Kidney tubule cell (primary cell): ENCODE results near the gene LYST.

Source experiments
- DNase-seq: peaks from one replicate; pipeline ENCODE4 v3.0.0-alpha.2; 2018; ENCODE audit warnings: low spot score

The LYST gene

DNA sequence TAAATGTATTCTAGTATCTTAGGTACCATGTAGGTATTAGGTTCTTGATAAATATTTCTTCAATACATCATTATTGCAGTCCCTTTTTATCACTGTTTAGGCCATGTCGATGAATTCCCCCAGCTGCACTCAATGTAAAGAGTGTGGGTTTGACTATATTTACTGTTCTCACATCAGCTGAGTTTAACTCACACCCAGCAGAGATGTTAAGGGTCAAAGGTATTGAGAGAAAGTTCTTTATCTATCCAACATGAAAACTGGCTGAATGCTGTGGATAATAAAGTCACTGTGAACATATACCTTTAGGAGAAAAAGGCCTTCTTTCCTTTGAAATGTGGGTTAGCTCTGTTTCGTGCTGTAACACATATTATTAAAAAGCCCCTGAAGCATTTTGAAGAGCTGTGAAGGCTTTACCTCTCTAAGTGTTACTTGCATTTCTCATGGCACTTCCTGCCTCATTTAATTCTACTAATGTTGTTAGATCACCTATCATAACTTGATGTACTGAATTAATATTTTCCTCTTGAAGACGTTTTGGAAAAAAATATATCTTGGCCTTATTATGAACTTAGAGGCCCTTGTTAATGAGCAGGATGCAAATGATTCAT, 19.1 kb upstream of the LYST start:
- no peak for DNase-seq

DNA sequence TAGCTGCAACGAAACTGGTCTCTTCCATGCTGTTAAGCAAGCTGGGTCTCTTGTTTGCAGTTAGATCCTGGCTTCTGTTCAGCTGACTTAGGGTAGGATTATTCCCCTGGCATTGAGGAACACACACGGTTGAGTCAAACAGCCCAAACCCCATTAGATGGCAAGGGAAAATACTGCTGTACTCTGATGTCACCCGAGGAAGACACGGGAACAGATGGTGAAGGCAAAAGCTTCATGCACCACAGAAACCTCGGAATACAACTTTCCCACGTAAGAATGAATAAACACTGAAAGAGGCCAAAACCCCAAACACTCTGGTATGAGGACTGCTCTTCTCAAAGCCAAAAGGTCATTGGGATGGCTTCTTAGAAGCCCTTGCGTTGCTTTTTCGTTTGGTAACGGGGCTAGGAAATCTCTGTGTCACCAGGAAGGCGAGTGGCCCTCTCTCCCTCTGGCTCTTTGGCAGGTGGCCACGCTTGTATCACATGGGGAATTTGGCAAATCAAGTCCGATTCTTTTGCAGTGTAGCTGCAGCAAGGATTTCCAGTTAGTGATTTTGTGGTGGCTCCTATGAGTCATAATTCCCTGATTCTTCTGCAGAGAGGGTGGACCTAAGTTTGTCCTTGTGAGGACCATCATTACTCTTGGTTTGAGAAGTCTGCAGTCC, 16.7 kb upstream of the LYST start:
- DNase-seq, result peak; percentile 94

DNA sequence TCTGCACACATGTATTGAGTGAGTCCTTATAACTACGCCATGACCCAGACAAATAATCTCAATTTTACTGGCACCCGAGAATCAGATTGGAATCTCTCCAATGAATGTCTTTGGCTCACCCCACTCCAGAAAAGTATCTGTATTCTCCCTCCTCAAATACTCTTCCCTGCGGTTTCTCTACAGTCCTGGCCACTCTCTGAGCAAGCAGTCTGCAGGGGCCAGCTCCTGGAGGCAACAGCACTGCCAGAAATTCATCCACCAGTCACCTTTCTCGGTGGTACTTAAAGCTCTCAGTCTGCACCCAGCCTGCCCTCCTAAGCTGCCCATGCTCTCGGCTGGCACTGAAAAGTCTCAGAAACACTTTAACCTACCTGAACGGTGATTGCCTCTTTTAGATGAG, 16.1 kb upstream of the LYST start:
- DNase-seq, result no peak

DNA sequence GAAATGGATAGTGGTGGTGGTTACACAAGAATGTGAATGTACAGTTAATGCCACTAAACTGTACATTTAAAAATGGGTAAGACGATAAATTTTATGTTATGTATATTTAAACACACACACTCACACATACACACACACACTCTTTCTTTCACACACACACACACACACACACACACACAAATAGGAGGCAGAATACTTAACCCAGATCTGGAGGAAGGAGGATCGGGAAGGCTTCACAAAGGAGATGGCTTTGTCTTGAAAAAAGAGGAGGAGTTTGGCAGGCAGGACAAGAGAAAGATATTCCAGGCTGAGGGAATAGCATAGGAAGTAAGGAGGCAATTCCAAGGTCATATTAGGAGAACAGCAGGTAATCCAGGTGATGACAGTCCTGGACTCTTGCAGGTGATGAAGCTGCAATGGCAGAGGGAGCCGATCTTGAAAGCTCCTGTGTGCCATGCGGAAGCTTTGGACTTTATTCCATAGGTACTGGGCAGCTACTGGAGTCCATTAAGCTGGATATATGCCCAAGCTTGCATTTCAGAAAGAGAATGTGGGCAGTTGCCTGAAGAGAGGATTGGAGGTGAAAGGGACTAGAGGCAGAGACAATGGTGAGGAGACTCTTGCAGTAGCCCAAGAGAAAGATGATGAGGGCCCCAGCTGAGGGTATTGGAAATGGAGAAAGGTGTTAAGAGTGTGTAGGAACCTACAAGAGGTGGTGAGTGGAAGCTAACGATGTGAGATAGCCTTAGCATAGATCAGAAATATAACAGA, 15.4 kb upstream of the LYST start:
- DNase-seq, result no peak

DNA sequence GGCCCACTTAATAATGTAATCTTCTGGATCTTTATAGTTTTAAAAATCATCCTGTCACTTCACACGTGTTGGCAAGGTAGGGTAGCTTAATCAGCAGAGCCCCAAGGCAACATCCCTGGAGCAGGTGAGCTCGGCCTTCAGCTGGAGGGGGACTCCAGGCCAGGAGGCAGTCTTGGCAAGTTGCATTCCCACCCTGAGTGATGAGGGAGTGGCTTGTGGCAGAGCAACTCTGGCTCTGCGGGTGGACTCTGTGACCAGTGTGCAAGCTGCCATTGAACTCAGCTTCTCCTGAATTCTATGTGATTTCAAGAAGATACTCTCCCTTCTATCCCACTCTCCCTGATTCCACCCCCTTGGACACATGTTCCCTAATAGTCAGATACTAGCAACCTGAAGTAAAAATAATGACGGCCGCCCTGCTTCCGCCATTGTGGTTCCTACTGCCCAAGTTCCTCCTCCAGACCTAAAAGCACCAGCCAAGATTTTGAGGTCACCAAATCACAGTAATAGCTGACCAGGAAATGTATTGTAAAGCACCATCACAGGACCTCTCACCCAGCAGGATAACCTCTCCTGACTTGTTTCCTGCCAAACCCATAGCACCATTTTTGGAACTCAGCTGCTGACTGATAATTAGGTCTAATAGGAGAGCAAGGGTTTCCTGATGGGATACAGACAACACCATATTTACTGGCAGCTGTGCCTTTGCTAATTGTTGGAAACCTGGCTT, 11.5 kb upstream of the LYST start:
- DNase-seq, result no peak

DNA sequence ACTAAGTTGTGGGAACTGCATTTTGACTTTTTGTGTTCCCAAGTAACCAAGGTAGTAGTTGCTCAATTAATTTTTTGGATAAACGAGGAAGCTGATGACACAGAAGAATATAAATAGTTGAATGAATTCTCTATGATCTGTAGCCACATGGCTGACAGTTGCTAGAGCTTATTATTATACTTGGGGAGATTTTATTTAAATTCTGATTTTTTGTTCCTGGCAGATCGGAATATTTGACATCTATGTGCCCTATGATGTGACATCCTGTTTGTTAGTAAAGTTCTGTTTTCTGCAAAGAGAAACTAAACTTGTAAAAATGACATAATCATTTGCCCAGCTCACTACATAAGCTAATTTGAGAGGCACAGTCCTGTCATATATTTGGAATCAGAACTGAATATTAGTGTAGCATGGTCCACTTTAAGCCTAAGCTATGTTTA, 9.7 kb upstream of the LYST start:
- no peak for DNase-seq

DNA sequence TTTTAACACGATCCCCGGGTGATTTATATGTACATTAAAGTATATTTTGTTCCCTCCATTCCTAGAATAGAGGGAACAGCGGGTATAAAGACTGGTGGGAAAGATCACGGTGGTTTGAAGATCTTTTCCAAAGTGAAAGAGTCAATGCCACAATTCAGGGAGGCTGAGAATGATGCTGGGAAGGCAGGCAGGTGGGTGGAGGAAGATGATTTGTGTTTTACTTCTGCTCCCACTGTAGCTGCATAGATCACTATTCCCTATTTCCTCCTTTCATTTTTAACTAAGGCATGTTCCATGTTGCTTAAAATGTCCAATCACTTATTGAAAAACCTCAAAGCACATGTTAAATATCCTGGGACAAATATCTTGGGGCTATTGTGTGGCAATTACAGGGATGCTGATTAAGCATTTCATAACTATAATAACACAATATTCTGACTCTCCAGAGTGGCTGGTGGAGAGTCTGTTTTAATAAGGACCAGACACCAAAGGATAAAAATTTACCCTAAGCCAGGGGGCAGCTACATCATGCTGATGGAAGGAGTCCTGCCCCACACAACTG, 8.4 kb upstream of the LYST start:
- no peak for DNase-seq

DNA sequence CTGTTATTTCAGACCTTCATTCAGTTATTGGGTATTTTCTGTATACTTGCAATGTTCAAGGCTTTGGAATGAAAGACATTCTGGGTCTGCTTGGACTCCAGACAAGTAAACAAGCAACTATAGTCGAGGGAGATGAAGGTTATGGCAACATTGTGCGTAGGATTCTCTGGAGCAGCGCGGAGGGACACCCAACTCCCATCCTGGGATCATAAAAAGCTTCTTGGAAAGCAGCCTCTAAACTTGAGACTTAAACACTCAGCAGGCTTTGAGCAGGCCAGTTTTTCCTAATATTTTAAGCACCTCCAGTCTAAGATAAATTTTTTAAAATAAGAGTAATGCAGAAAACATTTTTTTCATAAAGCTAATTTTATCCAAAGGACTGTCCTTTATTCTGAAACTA, 7.6 kb upstream of the LYST start:
- no peak for DNase-seq

DNA sequence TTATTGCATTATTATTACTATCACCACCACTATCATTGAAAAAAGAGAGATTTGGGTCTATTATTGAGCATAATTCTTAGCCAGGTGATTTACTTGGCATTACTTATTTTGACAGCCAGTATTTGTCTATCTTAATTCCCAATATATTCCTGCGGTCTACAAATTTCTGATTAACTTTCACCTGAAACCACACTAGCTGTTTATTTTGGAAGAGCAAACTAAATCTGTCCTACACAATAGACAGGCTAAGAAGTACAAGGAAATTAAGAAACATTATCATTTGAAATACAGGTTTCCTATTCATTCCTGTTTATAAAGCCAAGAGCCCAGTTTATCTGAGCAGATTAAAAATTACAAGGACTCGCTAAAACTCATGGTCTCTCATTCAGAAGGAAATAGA, 6.9 kb upstream of the LYST start:
- no peak for DNase-seq

DNA sequence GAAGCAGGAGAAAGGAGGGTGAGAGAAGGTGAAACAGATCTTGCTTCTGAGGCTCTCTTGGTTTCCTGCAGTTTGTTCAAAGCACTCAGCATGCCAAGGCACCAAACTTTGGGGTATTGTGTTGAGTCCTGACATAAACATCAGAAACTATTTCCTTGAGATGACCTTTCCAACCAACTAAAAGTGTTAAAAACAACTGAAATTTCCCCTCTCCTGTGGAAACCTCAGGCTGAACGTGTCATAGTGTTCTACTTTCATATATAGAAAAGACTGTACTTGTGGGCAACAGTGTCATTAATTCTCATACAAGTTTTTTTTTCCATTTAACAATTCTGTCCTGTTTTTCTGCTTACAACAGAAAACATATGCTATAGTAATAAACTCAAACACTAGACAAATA, 6.3 kb upstream of the LYST start:
- no peak for DNase-seq

DNA sequence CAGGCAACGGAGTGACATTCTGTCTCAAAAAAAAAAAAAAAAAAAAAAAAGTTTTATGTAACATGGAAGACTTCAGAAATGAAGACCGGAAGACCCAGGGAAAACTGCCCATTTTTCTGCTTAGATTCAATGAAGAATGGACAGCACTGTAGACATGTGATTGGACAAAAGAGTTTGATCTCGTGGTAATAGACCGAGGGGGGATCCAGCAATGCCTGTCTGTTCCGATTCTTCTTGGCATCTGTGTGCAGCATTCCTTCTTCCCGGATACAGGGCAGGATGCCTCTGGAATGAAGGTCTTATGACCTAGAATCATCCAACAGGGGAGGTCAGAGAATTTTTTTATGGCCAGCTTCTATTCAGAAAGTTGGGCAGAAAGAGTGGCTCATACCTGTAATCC, 5.6 kb upstream of the LYST start:
- DNase-seq, result no peak

DNA sequence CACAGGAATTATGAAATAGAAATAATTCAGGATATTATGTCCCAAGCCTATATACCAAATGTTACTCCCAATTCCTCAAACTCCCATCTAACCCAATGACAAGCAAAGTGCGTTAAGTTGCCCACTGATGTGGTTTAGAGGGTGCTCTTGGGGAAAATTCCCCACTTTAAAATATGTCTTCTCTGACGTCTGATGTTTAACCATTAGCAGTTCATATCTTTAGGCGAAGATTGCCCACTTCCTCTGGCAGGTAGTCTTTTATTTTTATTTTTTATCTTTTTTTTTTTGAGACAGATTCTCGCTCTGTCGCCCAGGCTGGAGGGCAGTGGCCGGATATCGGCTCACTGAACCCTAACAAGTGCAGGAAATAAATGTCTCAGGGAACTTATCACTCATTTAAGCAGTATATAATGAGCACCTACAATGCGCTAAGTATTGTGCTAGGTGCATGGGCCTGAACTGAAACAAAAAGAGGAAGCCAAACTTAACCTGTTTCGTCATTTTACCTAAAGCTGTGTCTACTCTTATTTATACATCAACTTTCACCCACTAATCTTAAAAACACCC, 1.3 kb upstream of the LYST start:
- peak; percentile 10 for DNase-seq

DNA sequence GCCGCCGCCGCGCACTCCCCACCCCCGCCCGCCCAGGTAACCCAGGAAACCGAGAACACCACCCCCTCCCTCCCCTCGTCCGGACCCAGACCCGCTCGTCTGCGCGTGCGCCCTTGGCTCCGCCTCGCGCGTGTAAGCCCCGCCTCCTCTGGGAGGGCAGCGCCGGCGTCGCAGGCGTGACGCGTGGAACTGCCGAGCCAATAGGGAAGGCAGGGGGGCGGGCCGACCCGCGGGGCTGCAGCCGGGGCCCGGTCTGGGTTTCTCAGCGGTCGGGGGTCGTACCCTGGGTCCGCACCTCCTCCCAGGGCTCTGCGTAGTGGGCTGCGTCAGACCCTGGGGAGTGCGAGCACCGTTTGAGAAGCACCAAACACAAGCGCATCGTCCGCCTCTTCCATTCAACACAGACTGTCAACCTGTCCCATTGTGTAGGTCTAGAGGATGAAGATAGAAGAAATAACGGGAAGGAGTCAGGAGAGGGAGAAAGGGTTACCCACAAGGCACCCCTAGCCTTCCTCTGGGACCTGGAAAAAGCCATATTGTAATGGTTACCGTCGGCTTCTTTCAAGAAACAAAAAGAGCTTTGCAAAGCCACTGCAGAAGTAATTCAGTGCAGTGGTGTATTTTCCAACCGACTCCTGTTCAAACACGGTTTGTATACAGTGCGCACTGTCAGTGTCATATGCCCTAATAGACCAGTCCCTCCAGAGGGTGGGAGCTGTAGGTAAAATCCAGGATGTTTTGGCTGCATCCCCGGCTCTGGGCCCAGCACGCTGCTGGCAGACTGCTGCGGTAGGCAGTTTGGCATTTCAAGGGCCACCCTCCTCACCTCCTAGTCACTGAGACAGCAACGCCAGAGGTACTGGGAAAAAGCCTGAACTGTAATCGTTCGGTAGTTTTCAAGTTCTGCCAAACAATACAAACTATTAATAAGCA, 473 bp upstream of the LYST start:
- DNase-seq, result peak; percentile 94

DNA sequence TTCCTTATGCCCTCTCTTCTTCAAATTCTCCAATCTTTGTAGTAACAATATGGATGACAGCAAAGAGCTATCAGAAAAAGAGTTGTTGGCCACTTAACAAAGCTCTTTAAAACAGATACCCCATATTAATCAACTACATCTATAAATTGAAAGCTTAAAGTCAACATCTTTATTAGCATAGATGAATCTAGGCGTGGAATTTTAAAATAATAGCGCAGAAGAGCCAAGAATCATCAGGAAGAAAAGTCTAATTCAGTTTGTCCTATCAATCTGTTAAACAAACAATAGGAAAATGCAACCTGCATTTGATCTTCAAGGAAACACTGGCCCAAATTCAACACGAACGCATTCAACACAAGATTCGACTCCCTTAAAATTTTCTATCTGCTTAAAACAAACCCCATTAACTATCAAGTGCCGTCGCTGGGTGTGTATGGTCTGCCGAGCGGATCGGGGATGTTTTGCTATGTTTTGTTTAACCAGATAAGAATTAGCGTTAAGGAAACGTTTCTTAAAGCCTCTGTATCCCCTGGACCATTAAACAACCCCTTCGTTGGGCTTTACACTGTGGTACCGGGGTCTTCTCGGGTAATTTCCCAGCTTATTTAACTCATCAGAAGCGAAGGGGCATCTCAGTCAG, 1.0 kb downstream of the LYST start:
- no peak for DNase-seq

DNA sequence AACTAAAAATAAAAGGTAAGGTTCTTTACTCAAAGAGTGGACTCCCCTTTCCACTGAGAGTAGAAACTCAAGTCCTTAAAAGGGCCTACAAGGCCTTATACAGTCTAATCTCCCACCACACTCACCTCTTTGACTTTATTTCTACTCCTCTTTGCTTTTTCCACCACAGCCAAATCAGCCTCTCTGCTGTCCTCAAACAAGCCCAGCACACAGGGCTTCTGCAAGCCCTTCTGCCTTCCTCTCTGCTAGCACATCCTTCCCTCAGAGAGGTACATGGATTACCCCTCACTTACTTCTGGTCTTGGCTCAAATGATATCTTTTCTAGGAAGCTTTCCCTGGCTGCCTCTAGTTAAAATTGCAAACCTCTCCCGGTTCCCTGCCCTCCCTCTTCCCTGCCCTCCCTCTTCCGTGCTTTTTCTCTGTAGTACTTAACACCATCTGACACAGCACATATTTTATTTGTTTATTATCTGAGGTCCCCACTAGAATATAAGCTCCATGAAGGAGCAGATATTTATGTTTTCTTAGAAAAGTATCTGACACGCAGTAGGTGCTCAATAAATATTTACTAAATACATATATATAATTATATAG, 1.7 kb downstream of the LYST start:
- peak; percentile 13 for DNase-seq

DNA sequence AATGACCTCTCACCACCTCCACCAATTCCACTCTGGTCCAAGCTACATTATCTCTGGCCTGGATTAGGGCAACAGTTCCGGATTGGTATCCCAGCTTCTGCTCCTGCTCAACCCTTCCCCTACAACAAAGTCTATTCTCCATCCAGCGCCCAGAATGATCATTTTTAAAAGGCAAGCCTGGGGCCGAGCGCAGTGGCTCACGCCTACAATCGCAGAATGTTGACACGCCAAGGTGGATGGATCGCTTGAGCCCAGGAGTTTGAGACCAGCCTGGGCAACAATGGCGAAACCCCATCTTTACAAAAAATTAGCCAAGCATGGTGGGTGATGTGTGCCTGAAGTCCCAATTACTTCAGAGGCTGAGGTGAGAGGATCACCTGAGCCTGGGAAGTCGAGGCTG, 2.2 kb downstream of the LYST start:
- no peak for DNase-seq

DNA sequence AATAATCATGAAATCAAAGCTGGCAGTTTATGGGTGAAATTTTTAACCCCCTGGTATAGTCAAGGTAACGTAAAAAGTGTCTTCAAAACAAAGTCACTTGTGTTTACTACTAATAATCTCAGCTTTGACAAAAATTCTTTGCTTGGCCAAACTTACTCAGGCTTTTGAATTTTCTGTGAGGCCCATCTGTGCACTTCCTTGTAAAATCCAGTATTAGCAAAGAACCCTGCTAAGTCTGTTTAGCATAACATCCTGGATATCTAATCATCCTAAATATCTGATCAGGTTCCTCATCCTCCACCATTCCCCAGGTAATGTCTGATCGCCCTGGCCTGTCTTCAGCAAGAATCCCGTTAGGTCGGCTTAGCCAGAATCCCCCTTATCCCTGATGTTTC, 3.0 kb downstream of the LYST start:
- DNase-seq, result no peak

DNA sequence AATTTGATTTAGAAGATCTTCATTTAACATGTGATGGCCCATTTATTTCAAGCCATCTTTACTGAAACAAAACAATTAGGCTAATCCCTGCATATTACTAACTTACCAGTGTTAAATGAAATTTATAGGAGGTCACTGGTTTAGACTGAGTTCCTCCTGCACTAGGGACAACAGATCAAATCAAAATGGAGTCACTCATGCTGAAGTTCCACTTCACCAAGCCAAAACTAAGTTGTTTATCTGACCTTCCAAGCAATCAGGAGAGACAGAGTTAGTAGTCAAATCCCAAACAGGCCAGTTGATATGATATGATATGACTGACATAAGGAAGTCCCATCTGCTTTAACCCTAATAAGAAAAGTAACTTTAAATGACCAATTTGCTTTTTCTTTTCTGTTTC, 4.8 kb downstream of the LYST start:
- DNase-seq, result no peak

DNA sequence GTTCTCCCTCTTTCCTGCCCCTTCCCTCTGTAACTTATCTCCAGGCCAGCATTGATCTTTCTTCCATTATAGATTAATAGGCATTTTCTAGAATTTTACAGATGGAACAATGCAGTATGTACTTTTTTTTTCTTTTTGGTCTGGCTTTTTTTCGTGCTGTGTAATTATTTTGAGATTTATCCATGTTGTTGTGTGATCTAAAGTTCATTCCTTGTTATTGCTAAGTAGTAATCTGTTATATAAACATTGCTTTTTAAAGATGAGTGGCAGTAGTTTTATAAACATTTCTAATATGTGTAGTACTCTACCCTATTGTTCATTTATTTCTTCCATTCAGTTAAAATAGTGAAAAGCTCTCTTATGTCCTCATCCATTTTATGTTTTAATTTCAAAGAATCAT, 5.9 kb downstream of the LYST start:
- no peak for DNase-seq

DNA sequence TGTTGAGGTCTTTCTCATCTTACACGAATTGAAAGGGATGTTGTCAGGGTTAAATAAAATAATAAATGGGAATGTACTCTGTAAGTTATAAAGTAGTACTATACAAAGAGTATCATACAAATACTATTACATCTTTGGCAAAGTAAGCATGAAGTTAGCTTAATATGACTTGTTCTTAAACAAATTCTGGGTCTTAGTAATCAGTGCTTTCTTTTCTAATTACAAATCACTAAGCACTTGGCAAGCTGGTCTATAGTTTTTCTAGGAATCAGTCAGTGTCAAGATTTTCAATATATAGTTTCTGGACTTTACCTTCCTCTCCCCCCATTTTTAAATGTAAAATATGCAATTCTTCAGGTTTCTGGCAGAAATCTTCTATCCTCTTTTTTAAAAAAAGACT, 6.9 kb downstream of the LYST start:
- no peak for DNase-seq
